Stomach (tissue), 4 donors: ENCODE results near the gene PITPNB.

ENCODE experiments used
- EP300 ChIP-seq: sonication (generic); formaldehyde crosslinking; IDR thresholded peaks from one replicate; pipeline ENCODE4 v1.6.1; 2017; ENCODE audit warnings: antibody characterized with exemption
- POLR2A ChIP-seq, 4 donors: fragments of 450-650 bp; IDR thresholded peaks; one replicate each; pipeline ENCODE4 v1.6.1; 2016; ENCODE audit warnings: antibody characterized with exemption in 4 of 4, control low read depth in 2 of 4, mild to moderate bottlenecking in 1 of 4, moderate library complexity in 1 of 4
- POLR2AphosphoS5 ChIP-seq, 3 donors: sonication (generic); formaldehyde crosslinking; IDR thresholded peaks; one replicate each; pipeline ENCODE4 v1.6.1; 2016; ENCODE audit warnings: antibody characterized with exemption in 3 of 3
- TF ChIP-seq, protein P1 (sequence below), 7 experiments: fragments of 450-650 bp in 4 of 7; fragments of 200-600 bp in 3 of 7; sonication (generic) in 3 of 7; IDR thresholded peaks; one replicate each; pipeline ENCODE4 v1.5.1; 2016 to 2019; ENCODE audit warnings: antibody characterized with exemption in 7 of 7, control low read depth in 2 of 7, mild to moderate bottlenecking in 1 of 7

DNA sequence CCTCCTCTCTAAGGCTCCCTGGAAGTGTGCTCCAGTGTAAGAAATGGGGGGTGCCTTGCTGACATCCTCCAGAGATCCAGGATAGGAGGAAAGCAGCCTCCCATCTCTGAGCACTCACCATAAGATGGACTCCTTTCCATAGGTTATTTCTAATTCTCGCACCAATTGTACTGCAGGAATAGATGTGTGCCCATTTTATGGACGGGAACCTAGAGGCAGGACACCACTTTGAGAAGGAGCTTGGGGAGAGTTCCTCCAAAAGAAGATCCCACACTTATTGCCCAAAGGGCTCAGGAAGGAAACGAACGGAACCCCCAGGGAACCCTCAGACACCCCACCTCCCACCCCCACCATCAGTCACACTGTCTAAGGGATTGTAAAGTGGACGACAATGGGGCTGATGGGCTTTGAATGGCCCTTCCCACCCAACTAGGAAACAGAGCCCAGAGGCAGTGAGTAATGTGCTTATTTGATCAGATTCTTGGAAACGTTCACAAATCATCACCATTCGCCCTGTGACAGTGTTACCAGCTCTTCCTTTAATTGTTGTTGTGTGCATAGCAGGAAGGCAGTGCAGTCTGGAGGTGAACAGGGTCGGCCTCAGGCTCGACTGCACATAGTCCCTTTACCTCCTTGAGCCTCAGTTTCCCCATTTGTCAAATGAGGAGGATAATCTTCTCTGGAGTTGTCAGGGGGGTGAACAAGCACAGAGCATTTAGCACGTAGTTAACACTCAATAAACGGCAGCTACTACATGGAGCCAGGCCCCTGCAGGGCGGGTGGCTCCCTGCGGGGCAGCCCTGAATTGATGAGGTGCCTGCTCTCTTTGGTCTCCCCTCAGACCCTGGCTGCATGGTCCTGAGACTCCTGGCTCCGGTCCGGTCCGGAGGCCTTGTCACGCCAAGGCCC is 109.1 kb downstream of the PITPNB start:
- TF ChIP-seq, protein P1, sequence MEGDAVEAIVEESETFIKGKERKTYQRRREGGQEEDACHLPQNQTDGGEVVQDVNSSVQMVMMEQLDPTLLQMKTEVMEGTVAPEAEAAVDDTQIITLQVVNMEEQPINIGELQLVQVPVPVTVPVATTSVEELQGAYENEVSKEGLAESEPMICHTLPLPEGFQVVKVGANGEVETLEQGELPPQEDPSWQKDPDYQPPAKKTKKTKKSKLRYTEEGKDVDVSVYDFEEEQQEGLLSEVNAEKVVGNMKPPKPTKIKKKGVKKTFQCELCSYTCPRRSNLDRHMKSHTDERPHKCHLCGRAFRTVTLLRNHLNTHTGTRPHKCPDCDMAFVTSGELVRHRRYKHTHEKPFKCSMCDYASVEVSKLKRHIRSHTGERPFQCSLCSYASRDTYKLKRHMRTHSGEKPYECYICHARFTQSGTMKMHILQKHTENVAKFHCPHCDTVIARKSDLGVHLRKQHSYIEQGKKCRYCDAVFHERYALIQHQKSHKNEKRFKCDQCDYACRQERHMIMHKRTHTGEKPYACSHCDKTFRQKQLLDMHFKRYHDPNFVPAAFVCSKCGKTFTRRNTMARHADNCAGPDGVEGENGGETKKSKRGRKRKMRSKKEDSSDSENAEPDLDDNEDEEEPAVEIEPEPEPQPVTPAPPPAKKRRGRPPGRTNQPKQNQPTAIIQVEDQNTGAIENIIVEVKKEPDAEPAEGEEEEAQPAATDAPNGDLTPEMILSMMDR (IDR thresholded peaks at IDR 0.05): no peak
- TF ChIP-seq POLR2AphosphoS5 (IDR thresholded peaks at IDR 0.05) (no peak), POLR2A (IDR thresholded peaks at IDR 0.05) (no peak), EP300 (no peak)
